Measurements from ENCODE around the gene FHL2. TPM values are rescaled to one million over a fixed set of nuclear protein-coding genes. Genes with fewer than 3 reads are reported as not detected.

FHL2 gene
- total and polyA plus RNA-seq, 9 of the 15 experiments (the other 6 are each of a cell fraction or from before 2014, with no cell fraction given): 7.5 to 33.1 (median 23.9) TPM

- TF ChIP-seq ZNF3 (CRISPR knock-in tag; IDR thresholded peaks at IDR 0.05) (no peak), CBFA2T3 (IDR thresholded peaks at IDR 0.05) (0 out of 2 replicates have a peak, but pooled peaks have one; percentile 5), ZSCAN29 (IDR thresholded peaks at IDR 0.05) (no peak), KDM1A (IDR thresholded peaks at IDR 0.05) (peak in 1 of 2 experiments; percentile 32; a peak in 1 of 4 replicates), POLR2AphosphoS5 (IDR thresholded peaks at IDR 0.05; ENCODE audit: control insufficient read depth, insufficient read depth, low read depth, low read length) (no peak), EGR1 (conservative IDR thresholded peaks at IDR 0.05) (peak; percentile 37; the same call in 1 of the 2 replicates), HMBOX1 (IDR thresholded peaks at IDR 0.05) (peak; percentile 50; the same call in 1 of the 2 replicates), SRF (CRISPR knock-in tag; IDR thresholded peaks at IDR 0.05) (0 out of 4 replicates have a peak, but pooled peaks of 1 of the 2 experiments have one; percentile 8), SMARCA4 (IDR thresholded peaks at IDR 0.05) (peak; percentile 33; the same call in 1 of the 2 replicates), NCOR1 (IDR thresholded peaks at IDR 0.05) (0 out of 2 replicates have a peak, but pooled peaks have one; percentile 9)
- TF ChIP-seq, protein P1, sequence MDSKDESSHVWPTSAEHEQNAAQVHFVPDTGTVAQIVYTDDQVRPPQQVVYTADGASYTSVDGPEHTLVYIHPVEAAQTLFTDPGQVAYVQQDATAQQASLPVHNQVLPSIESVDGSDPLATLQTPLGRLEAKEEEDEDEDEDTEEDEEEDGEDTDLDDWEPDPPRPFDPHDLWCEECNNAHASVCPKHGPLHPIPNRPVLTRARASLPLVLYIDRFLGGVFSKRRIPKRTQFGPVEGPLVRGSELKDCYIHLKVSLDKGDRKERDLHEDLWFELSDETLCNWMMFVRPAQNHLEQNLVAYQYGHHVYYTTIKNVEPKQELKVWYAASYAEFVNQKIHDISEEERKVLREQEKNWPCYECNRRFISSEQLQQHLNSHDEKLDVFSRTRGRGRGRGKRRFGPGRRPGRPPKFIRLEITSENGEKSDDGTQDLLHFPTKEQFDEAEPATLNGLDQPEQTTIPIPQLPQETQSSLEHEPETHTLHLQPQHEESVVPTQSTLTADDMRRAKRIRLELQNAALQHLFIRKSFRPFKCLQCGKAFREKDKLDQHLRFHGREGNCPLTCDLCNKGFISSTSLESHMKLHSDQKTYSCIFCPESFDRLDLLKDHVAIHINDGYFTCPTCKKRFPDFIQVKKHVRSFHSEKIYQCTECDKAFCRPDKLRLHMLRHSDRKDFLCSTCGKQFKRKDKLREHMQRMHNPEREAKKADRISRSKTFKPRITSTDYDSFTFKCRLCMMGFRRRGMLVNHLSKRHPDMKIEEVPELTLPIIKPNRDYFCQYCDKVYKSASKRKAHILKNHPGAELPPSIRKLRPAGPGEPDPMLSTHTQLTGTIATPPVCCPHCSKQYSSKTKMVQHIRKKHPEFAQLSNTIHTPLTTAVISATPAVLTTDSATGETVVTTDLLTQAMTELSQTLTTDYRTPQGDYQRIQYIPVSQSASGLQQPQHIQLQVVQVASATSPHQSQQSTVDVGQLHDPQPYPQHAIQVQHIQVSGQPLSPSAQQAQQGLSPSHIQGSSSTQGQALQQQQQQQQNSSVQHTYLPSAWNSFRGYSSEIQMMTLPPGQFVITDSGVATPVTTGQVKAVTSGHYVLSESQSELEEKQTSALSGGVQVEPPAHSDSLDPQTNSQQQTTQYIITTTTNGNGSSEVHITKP (IDR thresholded peaks at IDR 0.05; ENCODE audit: partially characterized antibody): peak; percentile 54
- TF ChIP-seq, protein P2, sequence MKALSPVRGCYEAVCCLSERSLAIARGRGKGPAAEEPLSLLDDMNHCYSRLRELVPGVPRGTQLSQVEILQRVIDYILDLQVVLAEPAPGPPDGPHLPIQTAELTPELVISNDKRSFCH (CRISPR knock-in tag; IDR thresholded peaks at IDR 0.05): no peak
- TF ChIP-seq, protein P2 (tag; IDR thresholded peaks at IDR 0.05): 0 out of 2 replicates have a peak, but pooled peaks have one; percentile 21
Observed at GRCh38 chr2:105403783-105404698, 5.2 kb upstream of the FHL2 start (continued).
